Parathyroid adenoma (tissue), 2 donors: ENCODE results near the gene KCNC2.
A peak's percentile ranks its signal among the peaks of the same experiment; 100 is the strongest.

ENCODE experiments used
- H2AFZ ChIP-seq: fragments of 300-600 bp; sonication (generic); one replicate; pipeline ENCODE4 v1.7.0; 2017; ENCODE audit warnings: antibody characterized with exemption, mild to moderate bottlenecking
- H3K27ac ChIP-seq: fragments of 300-600 bp; sonication (generic); one replicate; pipeline ENCODE4 v1.7.0; 2017
- H3K27me3 ChIP-seq: fragments of 300-600 bp; sonication (generic); one replicate; pipeline ENCODE4 v1.7.0; 2017; ENCODE audit warnings: low read length; ENCODE audit not compliant: control insufficient read depth, insufficient read depth
- H3K36me3 ChIP-seq: fragments of 300-600 bp; sonication (generic); one replicate; pipeline ENCODE4 v1.7.0; 2017; ENCODE audit warnings: low read length; ENCODE audit not compliant: control insufficient read depth, insufficient read depth
- H3K4me1 ChIP-seq: fragments of 300-600 bp; sonication (generic); one replicate; pipeline ENCODE4 v1.7.0; 2017; ENCODE audit warnings: control low read depth
- H3K4me2 ChIP-seq: fragments of 300-600 bp; sonication (generic); one replicate; pipeline ENCODE4 v1.7.0; 2017; ENCODE audit warnings: low read length
- H3K4me3 ChIP-seq: fragments of 300-600 bp; sonication (generic); one replicate; pipeline ENCODE4 v1.7.0; 2017; ENCODE audit warnings: low read depth, low read length
- H3K79me2 ChIP-seq: fragments of 300-600 bp; sonication (generic); one replicate; pipeline ENCODE4 v1.7.0; 2017; ENCODE audit warnings: control low read depth
- H3K9ac ChIP-seq: fragments of 300-600 bp; sonication (generic); one replicate; pipeline ENCODE4 v1.7.0; 2017; ENCODE audit warnings: mild to moderate bottlenecking
- H3K9me3 ChIP-seq: fragments of 300-600 bp; sonication (generic); one replicate; pipeline ENCODE4 v1.7.0; 2017; ENCODE audit warnings: low read length; ENCODE audit not compliant: control insufficient read depth
- TF ChIP-seq, protein P1 (sequence below): fragments of 300-600 bp; sonication (generic); IDR thresholded peaks from one replicate; pipeline ENCODE4 v1.7.0; 2017; ENCODE audit warnings: antibody characterized with exemption, mild to moderate bottlenecking
- donor health status: primary hyperparathyroidism.

The KCNC2 gene

DNA sequence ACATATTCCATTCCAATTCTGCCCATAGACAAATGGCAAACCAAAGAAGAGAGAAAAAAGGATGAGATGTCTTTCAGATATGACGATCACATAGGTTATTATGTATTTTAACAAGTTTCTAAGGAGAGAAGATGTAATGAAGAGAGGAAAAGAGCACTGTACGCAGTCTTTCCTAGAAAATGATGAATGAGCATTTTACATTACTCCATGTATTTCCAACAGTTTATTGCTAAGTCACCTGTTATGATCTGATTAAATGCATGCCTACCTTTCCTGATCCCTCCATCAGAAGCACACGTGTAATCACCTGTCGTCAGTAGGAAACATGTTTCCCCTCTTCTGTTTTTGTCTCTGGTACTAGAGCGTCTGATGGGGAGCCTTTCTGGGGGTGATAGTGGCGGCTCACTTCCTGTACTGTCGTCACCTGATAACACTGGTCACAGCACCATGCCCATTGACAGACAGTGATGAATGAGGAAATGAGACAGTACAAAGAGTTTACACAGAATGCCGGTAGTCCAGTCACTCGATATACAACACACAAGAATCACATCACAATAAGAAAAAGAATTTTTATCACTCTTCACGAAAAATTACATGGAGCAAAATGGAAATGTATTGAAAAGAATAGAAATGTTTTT is 161.6 kb downstream of the KCNC2 start:
- H2AFZ ChIP-seq, result no peak overlapping the region
- H3K27me3 ChIP-seq, result no peaks in the 10 kb centered on the region
- H3K36me3 ChIP-seq, result no peaks in the 10 kb centered on the region
- no peak overlapping the region for H3K27ac ChIP-seq
- H3K79me2 ChIP-seq, result no peaks in the 10 kb centered on the region
- no peaks in the 10 kb centered on the region for H3K9me3 ChIP-seq
- no peak overlapping the region for H3K4me3 ChIP-seq
- H3K4me2 ChIP-seq, result no peak overlapping the region
- H3K9ac ChIP-seq, result no peak overlapping the region
- TF ChIP-seq, protein P1, sequence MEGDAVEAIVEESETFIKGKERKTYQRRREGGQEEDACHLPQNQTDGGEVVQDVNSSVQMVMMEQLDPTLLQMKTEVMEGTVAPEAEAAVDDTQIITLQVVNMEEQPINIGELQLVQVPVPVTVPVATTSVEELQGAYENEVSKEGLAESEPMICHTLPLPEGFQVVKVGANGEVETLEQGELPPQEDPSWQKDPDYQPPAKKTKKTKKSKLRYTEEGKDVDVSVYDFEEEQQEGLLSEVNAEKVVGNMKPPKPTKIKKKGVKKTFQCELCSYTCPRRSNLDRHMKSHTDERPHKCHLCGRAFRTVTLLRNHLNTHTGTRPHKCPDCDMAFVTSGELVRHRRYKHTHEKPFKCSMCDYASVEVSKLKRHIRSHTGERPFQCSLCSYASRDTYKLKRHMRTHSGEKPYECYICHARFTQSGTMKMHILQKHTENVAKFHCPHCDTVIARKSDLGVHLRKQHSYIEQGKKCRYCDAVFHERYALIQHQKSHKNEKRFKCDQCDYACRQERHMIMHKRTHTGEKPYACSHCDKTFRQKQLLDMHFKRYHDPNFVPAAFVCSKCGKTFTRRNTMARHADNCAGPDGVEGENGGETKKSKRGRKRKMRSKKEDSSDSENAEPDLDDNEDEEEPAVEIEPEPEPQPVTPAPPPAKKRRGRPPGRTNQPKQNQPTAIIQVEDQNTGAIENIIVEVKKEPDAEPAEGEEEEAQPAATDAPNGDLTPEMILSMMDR, result no peak
- H3K4me1 ChIP-seq, result no peaks in the 10 kb centered on the region

DNA sequence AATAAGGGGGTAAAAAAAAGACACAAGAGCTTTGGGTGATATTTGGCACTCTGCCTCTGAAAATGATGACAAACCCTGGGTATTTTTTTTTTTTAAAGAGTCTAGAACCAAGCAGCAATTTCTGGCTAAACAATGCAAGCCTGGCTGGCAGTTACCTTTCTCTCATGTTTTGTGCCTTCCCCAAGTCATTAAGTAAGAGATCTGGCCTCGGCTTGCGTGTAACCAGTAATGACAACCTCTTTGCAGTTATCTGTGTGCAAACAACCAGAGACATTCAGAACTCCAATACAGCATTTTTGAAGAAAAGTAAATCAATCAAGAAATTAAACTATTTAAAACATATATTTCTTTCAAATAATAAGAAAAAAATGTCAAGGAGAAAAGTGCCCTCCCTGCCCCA is 167.5 kb downstream of the KCNC2 start:
- H3K4me3 ChIP-seq, result no peak overlapping the region
- H3K9me3 ChIP-seq, result no peaks in the 10 kb centered on the region
- no peak overlapping the region for H3K9ac ChIP-seq
- no peak overlapping the region for H3K27ac ChIP-seq
- no peaks in the 10 kb centered on the region for H3K79me2 ChIP-seq
- H3K4me1 ChIP-seq, result no peaks in the 10 kb centered on the region
- TF ChIP-seq, protein P1, result no peak
- H3K36me3 ChIP-seq, result no peaks in the 10 kb centered on the region
- no peak overlapping the region for H3K4me2 ChIP-seq
- no peaks in the 10 kb centered on the region for H3K27me3 ChIP-seq
- no peak overlapping the region for H2AFZ ChIP-seq

DNA sequence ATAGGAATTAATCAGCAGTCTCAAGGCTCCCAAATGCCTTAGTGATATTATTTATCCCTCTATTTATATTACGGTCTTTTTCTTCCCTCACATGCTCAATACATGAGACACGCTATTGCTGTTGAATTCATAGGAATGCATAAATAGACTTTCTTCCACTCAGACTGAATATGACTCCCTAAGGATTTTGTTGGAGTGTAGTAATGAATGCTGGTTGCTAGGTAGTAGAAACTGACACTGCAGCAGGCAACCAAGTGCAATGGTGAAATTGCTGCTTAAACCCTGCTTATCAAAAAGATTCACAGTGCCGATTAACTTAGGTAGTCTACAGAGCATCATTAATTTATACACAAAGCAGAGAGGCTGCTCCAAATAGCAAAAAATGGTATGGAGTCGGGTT is 168.2 kb downstream of the KCNC2 start:
- Histone ChIP-seq H3K36me3 (no peaks in the 10 kb centered on the region), H3K4me3 (no peak overlapping the region), H3K4me2 (no peak overlapping the region), H2AFZ (no peak overlapping the region), H3K9ac (no peak overlapping the region), H3K4me1 (no peaks in the 10 kb centered on the region), H3K79me2 (no peaks in the 10 kb centered on the region), H3K27me3 (no peaks in the 10 kb centered on the region), H3K27ac (no peak overlapping the region), H3K9me3 (no peaks in the 10 kb centered on the region)
- TF ChIP-seq, protein P1, result no peak

DNA sequence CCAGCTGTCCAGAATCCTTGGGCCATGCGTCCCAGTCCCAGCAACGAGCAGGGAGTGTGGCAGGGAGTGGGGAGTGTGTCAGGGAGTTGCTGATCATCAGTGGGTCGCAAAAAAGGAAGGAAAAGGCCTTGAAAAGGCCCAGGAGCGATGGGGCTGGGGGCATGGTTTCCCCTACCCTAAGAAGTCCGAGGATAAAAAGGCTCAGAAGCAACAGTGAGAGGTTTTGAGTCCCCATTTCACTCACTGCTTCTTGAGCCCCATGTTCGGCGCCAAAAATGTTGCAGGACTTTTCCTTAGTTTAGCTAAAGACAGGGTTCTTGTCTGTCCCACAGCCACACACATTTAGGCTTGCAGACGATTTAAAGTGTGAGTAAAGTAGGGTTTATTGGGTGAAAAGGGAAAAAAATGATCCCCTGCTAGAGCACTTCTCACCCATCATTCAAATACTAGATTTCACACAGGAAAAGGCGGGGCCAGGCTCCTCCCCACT is 189.5 kb downstream of the KCNC2 start:
- H2AFZ ChIP-seq, result no peak overlapping the region
- no peak overlapping the region for H3K4me3 ChIP-seq
- H3K9ac ChIP-seq, result no peak overlapping the region
- H3K79me2 ChIP-seq, result no peaks in the 10 kb centered on the region
- H3K4me1 ChIP-seq, result no peaks in the 10 kb centered on the region
- TF ChIP-seq, protein P1, result no peak
- H3K4me2 ChIP-seq, result no peak overlapping the region
- no peaks in the 10 kb centered on the region for H3K27me3 ChIP-seq
- no peaks in the 10 kb centered on the region for H3K9me3 ChIP-seq
- no peaks in the 10 kb centered on the region for H3K36me3 ChIP-seq
- H3K27ac ChIP-seq, result no peak overlapping the region

DNA sequence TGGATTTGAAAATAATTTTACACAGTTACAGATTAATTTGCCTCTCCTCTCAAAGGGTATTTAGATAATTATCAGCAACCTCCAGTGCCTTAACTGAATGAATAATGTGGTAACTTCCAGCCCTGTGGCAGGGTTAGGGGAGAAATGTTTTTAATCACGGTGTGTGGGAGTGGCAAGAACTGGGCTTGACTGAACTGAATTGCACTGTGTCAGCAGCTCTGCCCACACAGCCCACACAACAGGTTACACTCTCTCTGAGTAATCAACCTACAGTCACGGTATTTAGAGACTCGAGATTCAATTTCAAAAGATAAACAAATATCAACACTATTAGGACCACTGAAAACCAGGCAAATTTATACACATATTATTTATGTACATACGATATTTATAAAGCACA is 198.5 kb downstream of the KCNC2 start:
- no peaks in the 10 kb centered on the region for H3K79me2 ChIP-seq
- H3K27me3 ChIP-seq, result no peaks in the 10 kb centered on the region
- H3K4me2 ChIP-seq, result peak overlapping the region; percentile 52
- TF ChIP-seq, protein P1, result no peak
- H2AFZ ChIP-seq, result no peak overlapping the region
- H3K4me1 ChIP-seq, result no peaks in the 10 kb centered on the region
- no peak overlapping the region for H3K9ac ChIP-seq
- no peak overlapping the region for H3K27ac ChIP-seq
- H3K9me3 ChIP-seq, result no peaks in the 10 kb centered on the region
- H3K4me3 ChIP-seq, result peak overlapping the region; percentile 27
- H3K36me3 ChIP-seq, result no peaks in the 10 kb centered on the region
